B cell (primary cell): Measurements from ENCODE around the gene CDKN2AIPNL. TPM values are rescaled to one million over a fixed set of nuclear protein-coding genes. Genes with fewer than 3 reads are reported as not detected.

Experiments
- ATAC-seq: fragments of 200-7000 bp; cut with Tn5 transposase; one replicate; pipeline ENCODE4 v1.10.0; 2021; ENCODE audit warnings: low read depth, mild to moderate bottlenecking, moderate number of reproducible peaks, moderate library complexity
- CTCF ChIA-PET: fragments of 350-600 bp; sonication (Branson Sonifier 250); formaldehyde crosslinking; loops from one replicate; lab custom pipeline; 2021; ENCODE audit warnings: antibody characterized with exemption, inconsistent platforms; lab: Charles Lee
- POLR2A ChIA-PET: fragments of 350-600 bp; sonication (Branson Sonifier 250); formaldehyde crosslinking; loops from one replicate; lab custom pipeline; 2021; ENCODE audit warnings: antibody characterized with exemption; lab: Charles Lee
- DNase-seq: peaks from one replicate; pipeline ENCODE4 v3.0.0; 2013
- H2AFZ ChIP-seq: 2 replicates; pipeline ENCODE4 v1.6.1; 2012; ENCODE audit warnings: mild to moderate bottlenecking, low read depth, low read length; ENCODE audit not compliant: insufficient read depth, poor library complexity, severe bottlenecking
- H3K27ac ChIP-seq, 2 donors: 1 replicate in 1 of 2; 2 replicates in 1 of 2; pipeline ENCODE4 v1.5.1; 2012 to 2013; ENCODE audit warnings: low read length in 2 of 2, mild to moderate bottlenecking in 2 of 2, moderate library complexity in 1 of 2
- H3K27me3 ChIP-seq, 4 experiments: fragments of 200-600 bp in 1 of 4; sonication (generic) in 1 of 4; replicated peaks in 1 of 4; 1 replicate in 2 of 4; 2 replicates in 2 of 4; pipeline versions ENCODE4 v1.6.1 to v1.7.0; 2013 to 2016; ENCODE audit warnings: low read length in 3 of 4, mild to moderate bottlenecking in 2 of 4, mixed read lengths in 1 of 4, moderate library complexity in 1 of 4; ENCODE audit not compliant: insufficient read depth in 4 of 4, control insufficient read depth in 3 of 4; ENCODE audit errors: control extremely low read depth in 1 of 4
- H3K36me3 ChIP-seq, 2 experiments: replicated peaks in 1 of 2; 1 replicate in 1 of 2; 2 replicates in 1 of 2; pipeline versions ENCODE4 v1.6.1 to v1.7.1; 2013; ENCODE audit warnings: low read length in 1 of 2; ENCODE audit not compliant: insufficient read depth in 2 of 2, control insufficient read depth in 1 of 2; ENCODE audit errors: control extremely low read depth in 1 of 2, extremely low read depth in 1 of 2
- H3K4me1 ChIP-seq, 2 donors: fragments of 200-600 bp in 1 of 2; sonication (generic) in 1 of 2; 1 replicate in 1 of 2; 2 replicates in 1 of 2; pipeline versions ENCODE4 v1.5.1 to v1.6.1; 2013 to 2017; ENCODE audit warnings: low read length in 2 of 2; ENCODE audit not compliant: control insufficient read depth in 2 of 2, insufficient read depth in 2 of 2
- H3K4me2 ChIP-seq: replicated peaks from 2 replicates; pipeline ENCODE3; 2012; ENCODE audit warnings: mild to moderate bottlenecking, low read depth, low read length; ENCODE audit not compliant: poor library complexity, severe bottlenecking
- H3K4me3 ChIP-seq, 5 experiments: fragments of 200-600 bp in 1 of 5; sonication (generic) in 1 of 5; 1 replicate in 3 of 5; 2 replicates in 2 of 5; pipeline versions ENCODE4 v1.5.1 to v1.7.0; 2011 to 2016; ENCODE audit warnings: low read length in 4 of 5, mild to moderate bottlenecking in 4 of 5, low read depth in 2 of 5, control low read depth in 1 of 5, moderate library complexity in 1 of 5; ENCODE audit not compliant: insufficient read depth in 1 of 5; ENCODE audit errors: control extremely low read depth in 1 of 5, extremely low read depth in 1 of 5
- H3K79me2 ChIP-seq: fragments of 200-600 bp; sonication (generic); one replicate; pipeline ENCODE4 v1.6.0; 2016; ENCODE audit warnings: low read length; ENCODE audit not compliant: control insufficient read depth, insufficient read depth
- H3K9ac ChIP-seq: fragments of 200-600 bp; sonication (generic); 2 replicates; pipeline ENCODE4 v1.6.1; 2017; ENCODE audit warnings: mild to moderate bottlenecking, low read length, moderate library complexity
- H3K9me3 ChIP-seq, 3 donors: one replicate each; pipeline versions ENCODE4 v1.6.1 to v1.7.1; 2013; ENCODE audit warnings: low read length in 2 of 3; ENCODE audit not compliant: control insufficient read depth in 2 of 3, insufficient read depth in 1 of 3; ENCODE audit errors: control extremely low read depth in 1 of 3
- H4K20me1 ChIP-seq: 2 replicates; pipeline ENCODE4 v1.6.0; 2012; ENCODE audit warnings: mild to moderate bottlenecking, low read length; ENCODE audit not compliant: insufficient read depth, control insufficient read depth, poor library complexity, severe bottlenecking
- H3K27ac Mint-ChIP-seq: one replicate; pipeline ENCODE4 v1.8.0; 2021; ENCODE audit warnings: mixed read lengths
- H3K27me3 Mint-ChIP-seq: one replicate; pipeline ENCODE4 v1.8.0; 2021; ENCODE audit warnings: mixed read lengths
- H3K4me1 Mint-ChIP-seq: one replicate; pipeline ENCODE4 v1.8.0; 2021; ENCODE audit warnings: mixed read lengths
- H3K4me3 Mint-ChIP-seq: one replicate; pipeline ENCODE4 v1.8.0; 2021; ENCODE audit warnings: mixed read lengths
- H3K9me3 Mint-ChIP-seq: one replicate; pipeline ENCODE4 v1.8.0; 2022; ENCODE audit warnings: mixed read lengths; ENCODE audit not compliant: insufficient read depth
- CTCF ChIP-seq: fragments of 200-600 bp; IDR thresholded peaks from one replicate; pipeline ENCODE4 v1.8.0; 2022; ENCODE audit warnings: antibody characterized with exemption, mild to moderate bottlenecking
- EZH2 ChIP-seq: IDR thresholded peaks from 2 replicates; pipeline ENCODE4 v1.6.1; 2012; ENCODE audit warnings: borderline replicate concordance, low read depth, mild to moderate bottlenecking, moderate library complexity, low read length; ENCODE audit not compliant: insufficient read depth, poor library complexity, severe bottlenecking
- WGBS: methylation state at CpG from one replicate; pipeline ENCODE4 v1.1.5; 2013; ENCODE audit warnings: missing lambda C conversion rate; ENCODE audit not compliant: insufficient coverage; 5-methylcytosine and 5-hydroxymethylcytosine counted together
- intact Hi-C: fragments of 100-400 bp; cut with micrococcal nuclease; formaldehyde crosslinking; loops from one replicate; pipeline ENCODE4 v1.10.0; 2022
- polyA plus RNA-seq: library from polyadenylated mRNA; depleted of rRNA; stranded (reverse); fragments of >200 nt; gene quantifications from 2 replicates; pipeline ENCODE4 v1.2.3, GENCODE V29; 2012
- total RNA-seq, 2 donors: library from RNA; stranded (reverse); fragments of 120-200 nt in 1 of 2; gene quantifications; 1 replicate in 1 of 2; 2 replicates in 1 of 2; pipeline versions ENCODE4 v1.2.3 to v1.2.4, GENCODE V29; 2013 to 2022

The CDKN2AIPNL gene
- total and polyA plus RNA-seq, 2 donors (not counting 1 experiment from before 2014, with no cell fraction given), result 11.2 to 17.2 TPM

GRCh38 chr5:134371834-134372340, 39.8 kb downstream of the CDKN2AIPNL start:
- no peaks in the 10 kb centered on the region for H3K27me3 ChIP-seq
- Mint-ChIP-seq H3K9me3 (peaks cover 2% of the 10 kb centered on the region), H3K4me1 (peaks cover 44% of the 10 kb centered on the region), H3K27ac (peak overlapping the region; percentile 100), H3K27me3 (no peaks in the 10 kb centered on the region), H3K4me3 (peak overlapping the region; percentile 98)
- DNase-seq, result no peak
- peaks cover 22 to 26% of the 10 kb centered on the region in 2 donors for H3K4me1 ChIP-seq
- peak overlapping the region; percentile 81 for H3K4me2 ChIP-seq
- under 1% methylated on average over 26 of the region's 29 CpGs for WGBS
- peaks cover 67% of the 10 kb centered on the region for H3K79me2 ChIP-seq
- no peak for TF ChIP-seq CTCF
- no peak for TF ChIP-seq EZH2
- no peak for ATAC-seq
- H3K9me3 ChIP-seq, result peaks cover 0 to 5% (median 0%) of the 10 kb centered on the region in 3 donors
- peak overlapping the region; percentile 89 for H3K9ac ChIP-seq
- intact Hi-C loops, result loop anchor here (1.0 to 5.0 kb wide), 12 partner anchors 39 to 533 kb away; partner anchors contain the start of genes CAMLG, CDKN2AIPNL, JADE2 and PCBD2
- H3K4me3 ChIP-seq, result peak overlapping the region; percentile 78 to 99 (median 92)
- H3K36me3 ChIP-seq, result peaks cover 0 to 10% of the 10 kb centered on the region in 2 experiments
- H3K27ac ChIP-seq, result peak overlapping the region; percentile 97 to 99
- H4K20me1 ChIP-seq, result peaks cover 19% of the 10 kb centered on the region
- H2AFZ ChIP-seq, result peak overlapping the region; percentile 91
- CTCF ChIA-PET, result interaction anchor here (0.8 to 2.3 kb wide), 13 partner anchors 9 to 216 kb away, joined by 3 to 14 read pairs (median 4); partner anchors contain the start of gene CDKN2AIPNL
- POLR2A ChIA-PET, result interaction anchor here (0.6 to 3.6 kb wide), 10 partner anchors 9 to 533 kb away, joined by 3 to 36 read pairs (median 4); partner anchors contain the start of genes CDKN2AIPNL, DDX46, JADE2 and PCBD2
